Gastroesophageal sphincter (tissue), 4 donors: Measurements from ENCODE around the gene KIF17. TPM values are rescaled to one million over a fixed set of nuclear protein-coding genes. Genes with fewer than 3 reads are reported as not detected.

Experiments
- ATAC-seq: fragments of 150-250 bp; one replicate; pipeline ENCODE4 v1.9.1; 2016; ENCODE audit warnings: mild to moderate bottlenecking, moderate library complexity
- H3K27ac ChIP-seq, 4 donors: fragments of 200-600 bp; sonication (generic) in 3 of 4; 1 replicate in 3 of 4; 2 replicates in 1 of 4; pipeline ENCODE4 v1.5.1; 2016 to 2019
- H3K27me3 ChIP-seq: fragments of 200-600 bp; sonication (generic); one replicate; pipeline ENCODE4 v1.5.1; 2019
- H3K36me3 ChIP-seq, 2 donors: fragments of 200-600 bp; sonication (generic); one replicate each; pipeline ENCODE4 v1.5.1; 2019; ENCODE audit warnings: control low read depth in 1 of 2
- H3K4me1 ChIP-seq, 3 donors: fragments of 200-600 bp; sonication (generic); 1 replicate in 2 of 3; 2 replicates in 1 of 3; pipeline ENCODE4 v1.5.1; 2016 to 2019; ENCODE audit warnings: control low read depth in 2 of 3
- H3K4me3 ChIP-seq, 2 donors: fragments of 200-600 bp; sonication (generic); one replicate each; pipeline ENCODE4 v1.5.1; 2019; ENCODE audit warnings: mild to moderate bottlenecking in 1 of 2, moderate library complexity in 1 of 2
- H3K9me3 ChIP-seq, 3 donors: fragments of 200-600 bp; sonication (generic); one replicate each; pipeline ENCODE4 v1.5.1; 2017 to 2019; ENCODE audit warnings: control low read depth in 2 of 3
- EP300 ChIP-seq: sonication (generic); formaldehyde crosslinking; IDR thresholded peaks from one replicate; pipeline ENCODE4 v1.6.1; 2017; ENCODE audit warnings: antibody characterized with exemption, mild to moderate bottlenecking
- POLR2A ChIP-seq, 2 donors: fragments of 450-650 bp; IDR thresholded peaks; one replicate each; pipeline ENCODE4 v1.6.1; 2017; ENCODE audit warnings: antibody characterized with exemption in 2 of 2, mild to moderate bottlenecking in 2 of 2, moderate library complexity in 1 of 2
- POLR2AphosphoS5 ChIP-seq: sonication (generic); formaldehyde crosslinking; IDR thresholded peaks from one replicate; pipeline ENCODE4 v1.6.1; 2017; ENCODE audit warnings: antibody characterized with exemption
- WGBS, 2 donors: methylation state at CpG; one replicate each; pipeline ENCODE4 v1.1.5; 2018; ENCODE audit warnings: low coverage in 1 of 2; 5-methylcytosine and 5-hydroxymethylcytosine counted together
- total RNA-seq, 4 donors: library from RNA; depleted of rRNA; stranded (reverse); fragments of >200 nt; gene quantifications; one replicate each; pipeline ENCODE4 v1.1.0, GENCODE V29; 2016
- TF ChIP-seq, protein P1 (sequence below), 4 experiments: fragments of 200-600 bp in 2 of 4; fragments of 450-650 bp in 2 of 4; sonication (generic) in 1 of 4; IDR thresholded peaks; one replicate each; pipeline ENCODE4 v1.5.1; 2017 to 2019; ENCODE audit warnings: antibody characterized with exemption in 4 of 4, mild to moderate bottlenecking in 2 of 4, moderate library complexity in 2 of 4

KIF17 gene
- 10 to 100 TPM in 2 of 4 donors, 1 to 10 TPM in 1, under 1 TPM in 1; 0.47 to 11.8 (median 7.5) TPM for total RNA-seq

DNA sequence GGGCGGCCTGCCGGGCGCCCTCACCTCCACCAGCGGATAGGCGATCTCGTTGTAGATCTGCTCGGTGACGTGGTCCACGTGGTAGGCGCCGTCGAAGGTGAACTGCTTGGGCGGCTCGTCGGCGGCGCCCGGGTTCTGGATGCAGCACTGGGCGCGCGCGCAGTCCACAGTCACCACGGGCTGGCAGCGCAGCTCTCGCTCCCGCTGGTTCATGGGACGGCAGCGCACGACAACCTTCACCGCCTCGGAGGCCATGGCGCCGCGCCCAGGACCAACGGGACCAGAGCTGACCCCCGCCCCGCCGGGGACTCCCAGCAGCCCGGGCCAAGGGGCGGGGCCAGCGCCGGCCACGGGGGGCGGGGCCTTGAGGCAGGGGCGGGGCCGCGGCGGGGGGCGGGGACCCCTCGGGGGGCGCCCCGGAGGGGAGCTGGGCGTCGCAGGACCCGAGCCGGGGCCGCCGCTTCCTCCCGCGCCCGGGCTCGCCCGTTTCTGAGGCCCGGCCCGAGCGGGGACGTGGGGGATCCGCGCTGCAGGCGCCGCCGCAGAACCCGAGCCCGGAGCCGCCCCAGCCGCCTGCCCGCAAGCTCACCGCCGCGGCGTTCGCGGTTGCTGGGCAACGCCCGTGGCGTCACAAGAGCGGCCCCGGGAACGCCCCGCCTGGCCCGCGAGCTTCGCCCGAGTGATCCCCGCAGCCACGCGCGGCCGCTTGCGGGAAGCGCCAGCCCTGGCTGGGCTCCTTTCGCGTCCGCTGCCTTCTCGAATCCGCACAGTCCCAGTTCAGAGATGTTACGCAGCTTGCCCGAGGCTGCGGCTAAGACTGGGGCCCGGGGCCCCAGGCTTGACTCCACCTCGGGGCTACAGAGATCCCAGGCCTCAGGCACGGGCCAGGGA lies at the start of gene KIF17:
Gene KIF17 (minus strand): TSS at position 556 of the 891 bp plus-strand sequence. CDS start 301 bp downstream, at position 255.
- no CpG with 5 or more reads among the region's 112 CpGs for WGBS, 2 donors
- Histone ChIP-seq H3K27ac (peak within 1 kb of the TSS in 1 of 4 donors; percentile 17), H3K4me1 (peaks cover 0 to 13% (median 6%) of the 10 kb centered on the region in 3 donors), H3K36me3 (no peaks in the 10 kb centered on the region), H3K4me3 (peak within 1 kb of the TSS; percentile 24 to 58), H3K9me3 (no peaks in the 10 kb centered on the region), H3K27me3 (peaks cover 37% of the 10 kb centered on the region)
- TF ChIP-seq, protein P1, sequence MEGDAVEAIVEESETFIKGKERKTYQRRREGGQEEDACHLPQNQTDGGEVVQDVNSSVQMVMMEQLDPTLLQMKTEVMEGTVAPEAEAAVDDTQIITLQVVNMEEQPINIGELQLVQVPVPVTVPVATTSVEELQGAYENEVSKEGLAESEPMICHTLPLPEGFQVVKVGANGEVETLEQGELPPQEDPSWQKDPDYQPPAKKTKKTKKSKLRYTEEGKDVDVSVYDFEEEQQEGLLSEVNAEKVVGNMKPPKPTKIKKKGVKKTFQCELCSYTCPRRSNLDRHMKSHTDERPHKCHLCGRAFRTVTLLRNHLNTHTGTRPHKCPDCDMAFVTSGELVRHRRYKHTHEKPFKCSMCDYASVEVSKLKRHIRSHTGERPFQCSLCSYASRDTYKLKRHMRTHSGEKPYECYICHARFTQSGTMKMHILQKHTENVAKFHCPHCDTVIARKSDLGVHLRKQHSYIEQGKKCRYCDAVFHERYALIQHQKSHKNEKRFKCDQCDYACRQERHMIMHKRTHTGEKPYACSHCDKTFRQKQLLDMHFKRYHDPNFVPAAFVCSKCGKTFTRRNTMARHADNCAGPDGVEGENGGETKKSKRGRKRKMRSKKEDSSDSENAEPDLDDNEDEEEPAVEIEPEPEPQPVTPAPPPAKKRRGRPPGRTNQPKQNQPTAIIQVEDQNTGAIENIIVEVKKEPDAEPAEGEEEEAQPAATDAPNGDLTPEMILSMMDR (IDR thresholded peaks at IDR 0.05), result no peak
- TF ChIP-seq POLR2AphosphoS5, result no peak
- no peak for TF ChIP-seq EP300
- no peak for TF ChIP-seq POLR2A (IDR thresholded peaks at IDR 0.05)
- peak; percentile 93 for ATAC-seq

- no peaks in the 10 kb centered on the region for H3K27me3 ChIP-seq
- H3K4me1 ChIP-seq, result peaks cover 0 to 14% (median 0%) of the 10 kb centered on the region in 3 donors
- TF ChIP-seq POLR2A (IDR thresholded peaks at IDR 0.05) (no peak), POLR2AphosphoS5 (no peak), EP300 (no peak)
- TF ChIP-seq, protein P1 (IDR thresholded peaks at IDR 0.05), result no peak
- H3K9me3 ChIP-seq, result no peaks in the 10 kb centered on the region
- ATAC-seq, result no peak
- H3K27ac ChIP-seq, result peak overlapping the region in 1 of 4 donors; percentile 12
- no peak overlapping the region for H3K4me3 ChIP-seq
- H3K36me3 ChIP-seq, result peaks cover 9 to 100% of the 10 kb centered on the region in 2 donors
Observed at GRCh38 chr1:20767271-20767670, 49.5 kb upstream of the KIF17 start.

DNA sequence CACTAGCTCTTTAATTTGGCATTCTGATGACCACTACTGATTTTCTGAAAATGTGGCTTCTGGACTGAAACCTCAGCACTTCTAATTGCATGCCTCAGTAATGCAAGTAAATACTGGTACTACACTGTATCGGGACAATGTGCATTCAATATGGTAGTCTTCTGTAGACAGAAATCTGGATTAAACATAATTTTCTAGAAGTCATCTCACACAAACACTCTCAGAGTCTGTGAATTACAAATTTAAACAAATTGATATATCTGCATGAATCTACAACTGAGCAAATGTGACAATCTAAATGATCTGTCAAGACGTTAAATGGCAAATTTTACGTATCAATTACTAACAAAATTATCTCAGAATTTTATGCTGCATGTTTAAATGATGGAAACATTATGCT lies 45.6 kb upstream of the KIF17 start:
- Histone ChIP-seq H3K27ac (no peak overlapping the region), H3K27me3 (no peaks in the 10 kb centered on the region), H3K9me3 (no peaks in the 10 kb centered on the region), H3K36me3 (peaks cover 9 to 100% of the 10 kb centered on the region in 2 donors), H3K4me1 (peaks cover 0 to 14% (median 0%) of the 10 kb centered on the region in 3 donors), H3K4me3 (no peak overlapping the region)
- ATAC-seq, result no peak
- 79 to 87% methylated on average over 3 of the region's 3 CpGs for WGBS, 2 donors
- TF ChIP-seq POLR2A (IDR thresholded peaks at IDR 0.05), result no peak
- no peak for TF ChIP-seq POLR2AphosphoS5

- Histone ChIP-seq H3K4me1 (no peaks in the 10 kb centered on the region), H3K27me3 (no peaks in the 10 kb centered on the region), H3K9me3 (no peaks in the 10 kb centered on the region), H3K36me3 (peaks cover 9 to 100% of the 10 kb centered on the region in 2 donors), H3K4me3 (no peak overlapping the region), H3K27ac (no peak overlapping the region)
- WGBS, 2 donors, result 93 to 100% methylated on average over 1 to 2 of the region's 6 CpGs
- no peak for ATAC-seq
- TF ChIP-seq, protein P1 (IDR thresholded peaks at IDR 0.05), result no peak
- TF ChIP-seq POLR2AphosphoS5 (no peak), POLR2A (IDR thresholded peaks at IDR 0.05) (no peak), EP300 (no peak)
Observed at GRCh38 chr1:20760322-20760721, 42.5 kb upstream of the KIF17 start.

DNA sequence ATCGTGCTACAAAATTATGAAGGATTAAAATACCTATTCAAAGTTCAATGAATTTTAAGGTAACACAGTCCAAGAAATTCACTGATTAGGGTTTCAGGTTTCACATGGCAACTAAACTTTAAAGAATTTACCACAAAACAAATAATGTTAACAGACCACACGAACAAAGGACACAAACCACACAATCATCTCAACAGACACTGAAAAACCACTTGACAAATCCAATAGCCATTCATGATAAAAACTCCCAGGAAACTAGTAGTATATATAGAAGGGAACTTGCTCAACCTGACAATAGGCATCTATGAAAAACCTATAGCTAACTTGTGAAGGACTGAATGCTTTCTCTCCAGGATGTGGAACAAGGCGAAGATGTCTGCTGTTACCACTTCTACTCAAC lies 35.8 kb upstream of the KIF17 start:
- no peaks in the 10 kb centered on the region for H3K4me1 ChIP-seq
- 86 to 94% methylated on average over 3 of the region's 3 CpGs for WGBS, 2 donors
- no peak overlapping the region for H3K4me3 ChIP-seq
- no peak overlapping the region for H3K27ac ChIP-seq
- TF ChIP-seq POLR2A (IDR thresholded peaks at IDR 0.05) (no peak), POLR2AphosphoS5 (no peak), EP300 (no peak)
- TF ChIP-seq, protein P1 (IDR thresholded peaks at IDR 0.05), result no peak
- ATAC-seq, result no peak
- peaks cover 0 to 97% of the 10 kb centered on the region in 2 donors for H3K36me3 ChIP-seq
- no peaks in the 10 kb centered on the region for H3K9me3 ChIP-seq
- no peaks in the 10 kb centered on the region for H3K27me3 ChIP-seq
